HG02759 (cell line): ENCODE data around the gene AP1M2.
A peak's percentile ranks its signal among the peaks of the same experiment; 100 is the strongest.

ENCODE experiments used
- ATAC-seq: cut with Tn5 transposase; IDR thresholded peaks from one replicate; pipeline ENCODE4 v1.9.1; 2021; ENCODE audit warnings: mild to moderate bottlenecking, moderate library complexity; ENCODE audit not compliant: unreplicated experiment

AP1M2 gene

GRCh38 chr19:10587022-10587838 lies at the start of gene AP1M2:
TSS of gene AP1M2 (minus strand) at chr19:10587312. CDS start at chr19:10587231, 81 bp downstream.
- ATAC-seq, result no peak

- ATAC-seq, result no peak
Observed at GRCh38 chr19:10636304-10636972, 49.3 kb upstream of the AP1M2 start.

GRCh38 chr19:10634963-10635362 lies 47.9 kb upstream of the AP1M2 start:
- no peak for ATAC-seq

- no peak for ATAC-seq
Observed at GRCh38 chr19:10634430-10634829, 47.3 kb upstream of the AP1M2 start.

- ATAC-seq, result no peak
Observed at GRCh38 chr19:10631874-10632273, 44.8 kb upstream of the AP1M2 start.

- no peak for ATAC-seq
Observed at GRCh38 chr19:10625762-10626138, 38.6 kb upstream of the AP1M2 start.

GRCh38 chr19:10625003-10625761 lies 38.1 kb upstream of the AP1M2 start, which contains the start of gene SLC44A2:
TSS of gene SLC44A2 (plus strand) at chr19:10625553. CDS start at chr19:10625634, 81 bp downstream.
- ATAC-seq, result no peak

GRCh38 chr19:10624585-10624984 lies 37.5 kb upstream of the AP1M2 start:
- ATAC-seq, result no peak

GRCh38 chr19:10621966-10622365 lies 34.9 kb upstream of the AP1M2 start:
- no peak for ATAC-seq

GRCh38 chr19:10620786-10621185 lies 33.7 kb upstream of the AP1M2 start:
- no peak for ATAC-seq

- no peak for ATAC-seq
Observed at GRCh38 chr19:10618846-10619245, 31.7 kb upstream of the AP1M2 start.

- ATAC-seq, result no peak
Observed at GRCh38 chr19:10617409-10618121, 30.5 kb upstream of the AP1M2 start.

- no peak for ATAC-seq
Observed at GRCh38 chr19:10615429-10616023, 28.4 kb upstream of the AP1M2 start.

- ATAC-seq, result no peak
Observed at GRCh38 chr19:10612499-10613119, 25.5 kb upstream of the AP1M2 start.

GRCh38 chr19:10611907-10612306 lies 24.8 kb upstream of the AP1M2 start:
- no peak for ATAC-seq

GRCh38 chr19:10604460-10604980 lies 17.4 kb upstream of the AP1M2 start:
- ATAC-seq, result peak; percentile 13

- peak; percentile 16 for ATAC-seq
Observed at GRCh38 chr19:10603873-10604459, 16.9 kb upstream of the AP1M2 start.

GRCh38 chr19:10603084-10603872 lies 16.2 kb upstream of the AP1M2 start:
- ATAC-seq, result peak; percentile 45
